Umbilical cord (tissue), 2 donors: ENCODE data around the gene ARHGAP22. TPM values are rescaled to one million over a fixed set of nuclear protein-coding genes. Genes with fewer than 3 reads are reported as not detected.

Experiments used
- DNase-seq: peaks from one replicate; pipeline ENCODE4 v3.0.0-alpha.2; 2015; ENCODE audit warnings: low spot score
- total RNA-seq: library from RNA; depleted of rRNA; stranded (reverse); fragments of >200 nt; gene quantifications from one replicate; pipeline ENCODE4 v1.2.3, GENCODE V29; 2014; ENCODE audit warnings: low replicate concordance; ENCODE audit not compliant: insufficient read depth

Gene ARHGAP22
- total RNA-seq, 1 donor from 2014 or later: 10.4 TPM

- DNase-seq: no peak
Observed at GRCh38 chr10:48453451-48454301, 151.2 kb downstream of the ARHGAP22 start.

- no peak for DNase-seq
Observed at GRCh38 chr10:48452879-48453412, 151.9 kb downstream of the ARHGAP22 start.

- no peak for DNase-seq
Observed at GRCh38 chr10:48451969-48452878, 152.6 kb downstream of the ARHGAP22 start.

GRCh38 chr10:48450741-48451466 lies 154.0 kb downstream of the ARHGAP22 start:
- DNase-seq: no peak

GRCh38 chr10:48450233-48450740 lies 154.6 kb downstream of the ARHGAP22 start:
- DNase-seq: no peak

- DNase-seq: no peak
Observed at GRCh38 chr10:48449501-48450232, 155.2 kb downstream of the ARHGAP22 start.

- DNase-seq: peak; percentile 12
Observed at GRCh38 chr10:48448796-48449195, 156.1 kb downstream of the ARHGAP22 start.

GRCh38 chr10:48447356-48448215 lies 157.3 kb downstream of the ARHGAP22 start:
- DNase-seq: no peak

GRCh38 chr10:48446785-48447184 lies 158.1 kb downstream of the ARHGAP22 start:
- DNase-seq: no peak

- no peak for DNase-seq
Observed at GRCh38 chr10:48445932-48446331, 158.9 kb downstream of the ARHGAP22 start.

- DNase-seq: no peak
Observed at GRCh38 chr10:48444861-48445841, 159.7 kb downstream of the ARHGAP22 start.

- DNase-seq: peak; percentile 17
Observed at GRCh38 chr10:48444266-48444665, 160.6 kb downstream of the ARHGAP22 start.

- DNase-seq: no peak
Observed at GRCh38 chr10:48442809-48443177, 162.1 kb downstream of the ARHGAP22 start.

- DNase-seq: no peak
Observed at GRCh38 chr10:48442090-48442808, 162.6 kb downstream of the ARHGAP22 start.

GRCh38 chr10:48440771-48441170 lies 164.1 kb downstream of the ARHGAP22 start:
- DNase-seq: no peak

GRCh38 chr10:48439581-48440041 lies 165.3 kb downstream of the ARHGAP22 start:
- DNase-seq: no peak

GRCh38 chr10:48439031-48439430 lies 165.8 kb downstream of the ARHGAP22 start:
- no peak for DNase-seq

GRCh38 chr10:48437546-48437945 lies 167.3 kb downstream of the ARHGAP22 start:
- DNase-seq: no peak
